AG09309 (cell line): ENCODE results near the gene MT1X.

Experiments used
- DNase-seq: peaks from one replicate; pipeline ENCODE4 v3.0.0-alpha.2; 2010; ENCODE audit warnings: low read depth
- H3K4me3 ChIP-seq: 2 replicates; pipeline ENCODE4 v1.5.1; 2011; ENCODE audit warnings: mild to moderate bottlenecking, low read depth, low read length, moderate library complexity; ENCODE audit not compliant: control insufficient read depth
- CTCF ChIP-seq: IDR thresholded peaks from 2 replicates; pipeline ENCODE4 v1.5.1; 2011; ENCODE audit warnings: mild to moderate bottlenecking, low read depth, low read length, inconsistent platforms; ENCODE audit not compliant: insufficient read depth, control insufficient read depth; ENCODE audit errors: missing control alignments

The MT1X gene

GRCh38 chr16:56645311-56645710, 37.0 kb upstream of the MT1X start:
- no peak overlapping the region for H3K4me3 ChIP-seq
- no peak for TF ChIP-seq CTCF

GRCh38 chr16:56645838-56646237, 36.4 kb upstream of the MT1X start:
- DNase-seq: no peak
- H3K4me3 ChIP-seq: no peak overlapping the region
- no peak for TF ChIP-seq CTCF

More at GRCh38 chr16:56645311-56645710, 37.0 kb upstream of the MT1X start:
- no peak for DNase-seq

- no peak for TF ChIP-seq CTCF
- DNase-seq: no peak
- no peak overlapping the region for H3K4me3 ChIP-seq
Observed at GRCh38 chr16:56647641-56648431, 34.4 kb upstream of the MT1X start.

DNA sequence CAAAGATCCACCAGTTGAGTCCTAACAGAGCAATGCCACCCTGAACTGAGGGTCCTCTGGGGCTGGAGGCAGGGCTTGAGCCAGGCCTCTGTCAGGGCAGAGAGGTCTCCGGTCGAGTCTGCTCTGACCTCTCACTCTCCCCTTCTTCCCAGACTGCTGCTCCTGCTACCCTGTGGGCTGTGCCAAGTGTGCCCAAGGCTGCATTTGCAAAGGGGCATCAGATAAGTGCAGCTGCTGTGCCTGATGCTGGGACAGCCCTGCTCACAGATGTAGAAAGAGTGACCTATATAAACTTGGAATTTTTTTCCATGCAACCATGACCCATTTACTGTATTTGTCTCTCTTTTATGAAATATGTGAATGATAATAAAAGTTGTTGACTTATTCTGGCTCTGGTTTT, 33.0 kb upstream of the MT1X start:
- DNase-seq: no peak
- TF ChIP-seq CTCF: no peak

DNA sequence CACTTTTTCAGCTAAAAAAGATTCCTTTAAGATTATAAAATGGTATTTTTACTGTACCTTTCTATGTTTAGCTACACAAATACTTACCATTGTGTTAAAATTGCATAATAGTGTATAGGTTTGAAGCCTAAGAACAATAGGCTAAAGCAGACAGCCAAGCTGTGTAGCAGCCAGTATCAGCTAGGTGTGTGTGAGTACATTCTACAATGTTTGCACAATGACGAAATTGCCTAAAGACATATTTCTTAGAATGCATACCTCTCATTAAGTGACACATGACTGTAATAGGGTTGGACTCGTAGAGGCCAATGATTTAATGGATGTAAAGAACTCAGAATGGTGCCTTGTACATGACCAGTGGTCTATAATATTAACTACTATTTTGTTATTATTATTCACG, 32.5 kb upstream of the MT1X start:
- DNase-seq: no peak
- no peak overlapping the region for H3K4me3 ChIP-seq
- no peak for TF ChIP-seq CTCF

More for the DNA sequence above, 33.0 kb upstream of the MT1X start:
- no peak overlapping the region for H3K4me3 ChIP-seq

GRCh38 chr16:56651586-56651985, 30.7 kb upstream of the MT1X start, which contains the start of gene MT1B:
MT1B (plus strand) TSS chr16:56651886; CDS start chr16:56651954, 68 bp downstream.
- no peak for DNase-seq
- H3K4me3 ChIP-seq: no peak within 1 kb of the TSS
- no peak for TF ChIP-seq CTCF
